HEK293T (cell line): Measurements from ENCODE around the gene CCDC39.

Experiments
- CTCF ChIA-PET: fragments of 350-600 bp; formaldehyde crosslinking; extraction: SDS; loops from one replicate; lab custom pipeline; 2021; ENCODE audit warnings: antibody characterized with exemption, inconsistent platforms; lab: Yijun Ruan, JAX
- POLR2A ChIA-PET: fragments of 350-600 bp; formaldehyde crosslinking; extraction: SDS; loops from one replicate; lab custom pipeline; 2020; ENCODE audit warnings: antibody characterized with exemption, inconsistent platforms; lab: Yijun Ruan, JAX
- DNase-seq: peaks from one replicate; pipeline ENCODE4 v3.0.0; 2012; ENCODE audit warnings: mixed read lengths; ENCODE audit errors: extremely low spot score
- BHLHE40 ChIP-seq: fragments of 450-650 bp; IDR thresholded peaks from 2 replicates; pipeline ENCODE4 v1.6.1; 2016; ENCODE audit warnings: mild to moderate bottlenecking, moderate library complexity, borderline replicate concordance
- CTBP1 ChIP-seq: fragments of 450-650 bp; IDR thresholded peaks from 2 replicates; pipeline ENCODE4 v1.6.1; 2016; ENCODE audit warnings: borderline replicate concordance
- FOXK2 ChIP-seq: fragments of 450-650 bp; IDR thresholded peaks from 2 replicates; pipeline ENCODE4 v1.6.1; 2016; ENCODE audit warnings: mild to moderate bottlenecking
- FOXM1 ChIP-seq: fragments of 450-650 bp; IDR thresholded peaks from 2 replicates; pipeline ENCODE4 v1.6.1; 2017; ENCODE audit warnings: mild to moderate bottlenecking, borderline replicate concordance
- LEF1 ChIP-seq: fragments of 450-650 bp; IDR thresholded peaks from 2 replicates; pipeline ENCODE4 v1.6.1; 2017; ENCODE audit warnings: mild to moderate bottlenecking, borderline replicate concordance
- SP1 ChIP-seq: fragments of 450-650 bp; IDR thresholded peaks from 2 replicates; pipeline ENCODE4 v1.6.1; 2017
- SUZ12 ChIP-seq: fragments of 450-650 bp; IDR thresholded peaks from 2 replicates; pipeline ENCODE4 v1.6.1; 2016; ENCODE audit warnings: mild to moderate bottlenecking
- TARDBP ChIP-seq: fragments of 450-650 bp; IDR thresholded peaks from 2 replicates; pipeline ENCODE4 v1.6.1; 2016

CCDC39 gene

GRCh38 chr3:180564676-180565075 lies 114.6 kb downstream of the CCDC39 start:
- CTCF ChIA-PET: no interaction called here
- no peak for DNase-seq
- TF ChIP-seq CTBP1 (no peak), FOXM1 (no peak), LEF1 (no peak), SUZ12 (no peak), FOXK2 (no peak), TARDBP (no peak), SP1 (no peak), BHLHE40 (no peak)
- POLR2A ChIA-PET: no interaction called here
